NOMO-1 treated with DMSO at 0.1 percent for 48 hours (cell line): Measurements from ENCODE around the gene HELB.

ENCODE experiments used
- DNase-seq: peaks from one replicate; lab custom pipeline; 2025; ENCODE audit not compliant: unreplicated experiment; lab: John Stamatoyannopoulos, UW

Gene HELB

GRCh38 chr12:66301944-66302826 lies at the start of gene HELB:
HELB (plus strand) TSS chr12:66302493; CDS start chr12:66302604, 111 bp downstream.
- DNase-seq, result peak; percentile 92

- DNase-seq, result no peak
Measured at GRCh38 chr12:66252771-66253170, 49.5 kb upstream of the HELB start.

- DNase-seq, result no peak
Measured at GRCh38 chr12:66255737-66256136, 46.6 kb upstream of the HELB start.

- no peak for DNase-seq
Measured at GRCh38 chr12:66258011-66258410, 44.3 kb upstream of the HELB start.

GRCh38 chr12:66262737-66263136 lies 39.6 kb upstream of the HELB start:
- DNase-seq, result no peak

GRCh38 chr12:66268562-66268961 lies 33.7 kb upstream of the HELB start:
- peak; percentile 98 for DNase-seq

GRCh38 chr12:66269142-66269541 lies 33.2 kb upstream of the HELB start:
- peak; percentile 65 for DNase-seq

GRCh38 chr12:66269757-66270383 lies 32.4 kb upstream of the HELB start:
- DNase-seq, result peak; percentile 76

GRCh38 chr12:66270613-66271012 lies 31.7 kb upstream of the HELB start:
- DNase-seq, result no peak

GRCh38 chr12:66272650-66273049 lies 29.6 kb upstream of the HELB start:
- no peak for DNase-seq

- no peak for DNase-seq
Measured at GRCh38 chr12:66273147-66273546, 29.1 kb upstream of the HELB start.

- no peak for DNase-seq
Measured at GRCh38 chr12:66275040-66275439, 27.3 kb upstream of the HELB start.

- peak; percentile 46 for DNase-seq
Measured at GRCh38 chr12:66279123-66279712, 23.1 kb upstream of the HELB start.

GRCh38 chr12:66280561-66280960 lies 21.7 kb upstream of the HELB start:
- peak; percentile 55 for DNase-seq

- no peak for DNase-seq
Measured at GRCh38 chr12:66282244-66282643, 20.0 kb upstream of the HELB start.

GRCh38 chr12:66287275-66287674 lies 15.0 kb upstream of the HELB start:
- DNase-seq, result no peak

GRCh38 chr12:66288121-66288520 lies 14.2 kb upstream of the HELB start:
- DNase-seq, result no peak

GRCh38 chr12:66289485-66289884 lies 12.8 kb upstream of the HELB start:
- no peak for DNase-seq

GRCh38 chr12:66290716-66291200 lies 11.5 kb upstream of the HELB start:
- DNase-seq, result no peak

GRCh38 chr12:66296176-66296683 lies 6.1 kb upstream of the HELB start:
- no peak for DNase-seq

- no peak for DNase-seq
Measured at GRCh38 chr12:66297080-66297479, 5.2 kb upstream of the HELB start.

- DNase-seq, result no peak
Measured at GRCh38 chr12:66297923-66298322, 4.4 kb upstream of the HELB start.
